ENCODE measurements around the gene HYCC1. TPM values are rescaled to one million over a fixed set of nuclear protein-coding genes. Genes with fewer than 3 reads are reported as not detected.
"Not testable (repeated sequence)": the region's sequence is repeated elsewhere in the genome, so short reads cannot be mapped to it uniquely, and the experiment has no call there.

HYCC1 gene
- polyA plus RNA-seq, 2 of the 4 experiments (the other 2 are of a cell fraction) = 16.8 to 24.6 TPM

DNA sequence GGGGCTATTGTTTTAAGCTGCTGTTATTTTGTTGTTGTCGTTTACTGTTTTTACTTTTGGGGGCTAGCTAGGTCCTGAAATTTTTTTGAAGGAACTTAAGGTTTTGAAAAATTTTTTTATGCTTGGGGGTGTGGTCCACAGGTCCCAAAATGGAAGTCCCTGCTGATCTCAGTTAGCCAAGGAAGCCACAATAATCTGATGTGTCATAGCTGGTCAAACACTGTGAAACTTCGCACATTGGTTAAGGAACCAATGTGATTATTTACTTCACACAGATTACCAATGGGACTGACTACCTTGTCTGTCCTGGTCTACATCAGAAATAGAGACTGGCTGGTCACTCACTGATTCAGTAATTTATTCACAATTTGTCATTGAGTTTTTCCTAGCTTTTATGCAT lies 29.5 kb upstream of the HYCC1 start:
- WGBS (ENCODE audit: missing lambda C conversion rate) = 41% methylated on average over 2 of the region's 2 CpGs
- ATAC-seq (peak in 1 of 2 experiments; percentile 39; a peak in 1 of 6 replicates), FAIRE-seq (peak; percentile 32), DNase-seq (ENCODE audit: low read depth in 1 of 2, low spot score in 1 of 2) (peak in 1 of 2 experiments; percentile 29)
- H3K4me1 ChIP-seq = no peaks in the 10 kb centered on the region
- ChIA-PET POLR2A (no interaction called here), CTCF (interaction anchor here (0.7 to 3.4 kb wide), 4 partner anchors 10 to 484 kb away, joined by 3 to 29 read pairs (median 4); no protein-coding TSS in a partner anchor)
- TF ChIP-seq NFE2L2 (conservative IDR thresholded peaks at IDR 0.05; ENCODE audit: low read length) = no peak
- no peak for TF ChIP-seq EHMT2 (IDR thresholded peaks at IDR 0.05; ENCODE audit: low read depth)
- TF ChIP-seq TP53 (CRISPR knock-in tag; IDR thresholded peaks at IDR 0.05) = no peak
- no peak for TF ChIP-seq JUNB (IDR thresholded peaks at IDR 0.05)
- TF ChIP-seq RNF2 (IDR thresholded peaks at IDR 0.05; ENCODE audit: borderline replicate concordance, low read depth) = no peak
- no peak for TF ChIP-seq ZFP36 (IDR thresholded peaks at IDR 0.05; ENCODE audit: borderline replicate concordance, partially characterized antibody)
- TF ChIP-seq RAD21 (conservative IDR thresholded peaks at IDR 0.05 in 1 of 2, IDR thresholded peaks at IDR 0.05 in 1 of 2) = no peak
- H3K27ac ChIP-seq = no peak overlapping the region
- no peaks in the 10 kb centered on the region for H3K9me3 ChIP-seq
- no peak overlapping the region for H3K4me3 ChIP-seq
- no peak overlapping the region for H3K4me2 ChIP-seq

DNA sequence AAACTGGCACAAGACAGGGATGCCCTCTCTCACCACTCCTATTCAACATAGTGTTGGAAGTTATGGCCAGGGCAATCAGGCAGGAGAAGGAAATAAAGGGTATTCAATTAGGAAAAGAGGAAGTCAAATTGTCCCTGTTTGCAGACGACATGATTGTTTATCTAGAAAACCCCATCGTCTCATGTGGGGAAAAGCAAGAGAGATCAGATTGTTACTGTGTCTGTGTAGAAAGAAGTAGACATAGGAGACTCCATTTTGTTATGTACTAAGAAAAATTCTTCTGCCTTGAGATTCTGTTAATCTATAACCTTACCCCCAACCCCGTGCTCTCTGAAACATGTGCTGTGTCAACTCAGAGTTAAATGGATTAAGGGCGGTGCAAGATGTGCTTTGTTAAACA lies 25.7 kb upstream of the HYCC1 start:
- 17% methylated on average over 2 of the region's 4 CpGs for WGBS (ENCODE audit: missing lambda C conversion rate)
- FAIRE-seq; H3K9me3 ChIP-seq; H3K27ac ChIP-seq; DNase-seq (ENCODE audit: low read depth in 1 of 2, low spot score in 1 of 2); ATAC-seq; POLR2A ChIA-PET; CTCF ChIA-PET; H3K4me1 ChIP-seq; H3K4me2 ChIP-seq; H3K4me3 ChIP-seq: not testable (repeated sequence)
- TF ChIP-seq ZNF302 (CRISPR knock-in tag; IDR thresholded peaks at IDR 0.05) = 0 out of 2 replicates have a peak, but pooled peaks have one; percentile 17
- TF ChIP-seq EHF (CRISPR knock-in tag; IDR thresholded peaks at IDR 0.05) = 0 out of 2 replicates have a peak, but pooled peaks have one; percentile 47

DNA sequence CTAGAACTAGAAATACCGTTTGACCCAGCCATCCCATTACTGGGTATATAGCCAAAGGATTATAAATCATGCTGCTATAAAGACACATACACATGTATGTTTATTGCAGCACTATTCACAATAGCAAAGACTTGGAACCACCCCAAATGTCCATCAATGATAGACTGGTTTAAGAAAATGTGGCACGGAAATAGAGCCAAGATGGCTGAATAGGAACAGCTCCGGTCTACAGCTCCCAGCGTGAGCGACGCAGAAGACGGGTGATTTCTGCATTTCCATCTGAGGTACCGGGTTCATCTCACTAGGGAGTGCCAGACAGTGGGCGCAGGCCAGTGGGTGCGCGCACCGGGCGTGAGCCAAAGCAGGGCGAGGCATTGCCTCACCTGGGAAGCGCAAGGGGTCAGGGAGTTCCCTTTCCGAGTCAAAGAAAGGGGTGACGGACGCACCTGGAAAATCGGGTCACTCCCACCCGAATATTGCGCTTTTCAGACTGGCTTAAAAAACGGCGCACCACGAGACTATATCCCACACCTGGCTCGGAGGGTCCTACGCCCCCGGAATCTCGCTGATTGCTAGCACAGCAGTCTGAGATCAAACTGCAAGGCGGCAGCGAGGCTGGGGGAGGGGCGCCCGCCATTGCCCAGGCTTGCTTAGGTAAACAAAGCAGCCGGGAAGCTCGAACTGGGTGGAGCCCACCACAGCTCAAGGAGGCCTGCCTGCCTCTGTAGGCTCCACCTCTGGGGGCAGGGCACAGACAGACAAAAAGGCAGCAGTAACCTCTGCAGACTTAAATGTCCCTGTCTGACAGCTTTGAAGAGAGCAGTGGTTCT lies 21.8 kb upstream of the HYCC1 start:
- CTCF ChIA-PET = interaction anchor here (3.3 kb wide), 1 partner anchor 20 kb away, joined by 11 read pairs; no protein-coding TSS in a partner anchor

DNA sequence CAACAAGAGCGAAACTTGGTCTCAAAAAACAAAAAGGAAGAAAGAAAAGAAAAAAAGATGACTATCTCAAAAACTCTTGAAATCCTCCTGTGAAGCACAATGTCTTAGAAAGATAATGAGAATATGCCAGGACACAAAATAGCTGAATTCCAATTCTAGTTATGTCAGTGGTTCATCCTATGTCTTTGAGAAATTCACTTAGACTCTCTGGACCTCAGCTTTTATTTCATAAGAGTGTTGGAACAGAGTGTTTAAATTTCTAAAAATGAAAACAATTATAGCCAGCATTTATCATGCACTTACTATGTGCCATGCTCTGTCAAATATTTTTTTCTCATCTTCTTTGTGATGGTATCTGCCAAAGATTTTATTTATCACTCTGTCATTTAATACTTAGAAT lies 13.3 kb upstream of the HYCC1 start:
- POLR2A ChIA-PET = no interaction called here
- FAIRE-seq (no peak), DNase-seq (ENCODE audit: low read depth in 1 of 2, low spot score in 1 of 2) (no peak), ATAC-seq (no peak)
- TF ChIP-seq BHLHE40 (IDR thresholded peaks at IDR 0.05; ENCODE audit: low read depth, low read length) = no peak
- TF ChIP-seq, protein P1, sequence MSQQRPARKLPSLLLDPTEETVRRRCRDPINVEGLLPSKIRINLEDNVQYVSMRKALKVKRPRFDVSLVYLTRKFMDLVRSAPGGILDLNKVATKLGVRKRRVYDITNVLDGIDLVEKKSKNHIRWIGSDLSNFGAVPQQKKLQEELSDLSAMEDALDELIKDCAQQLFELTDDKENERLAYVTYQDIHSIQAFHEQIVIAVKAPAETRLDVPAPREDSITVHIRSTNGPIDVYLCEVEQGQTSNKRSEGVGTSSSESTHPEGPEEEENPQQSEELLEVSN (IDR thresholded peaks at IDR 0.05; ENCODE audit: borderline replicate concordance, low read depth) = no peak
- TF ChIP-seq, protein P2, sequence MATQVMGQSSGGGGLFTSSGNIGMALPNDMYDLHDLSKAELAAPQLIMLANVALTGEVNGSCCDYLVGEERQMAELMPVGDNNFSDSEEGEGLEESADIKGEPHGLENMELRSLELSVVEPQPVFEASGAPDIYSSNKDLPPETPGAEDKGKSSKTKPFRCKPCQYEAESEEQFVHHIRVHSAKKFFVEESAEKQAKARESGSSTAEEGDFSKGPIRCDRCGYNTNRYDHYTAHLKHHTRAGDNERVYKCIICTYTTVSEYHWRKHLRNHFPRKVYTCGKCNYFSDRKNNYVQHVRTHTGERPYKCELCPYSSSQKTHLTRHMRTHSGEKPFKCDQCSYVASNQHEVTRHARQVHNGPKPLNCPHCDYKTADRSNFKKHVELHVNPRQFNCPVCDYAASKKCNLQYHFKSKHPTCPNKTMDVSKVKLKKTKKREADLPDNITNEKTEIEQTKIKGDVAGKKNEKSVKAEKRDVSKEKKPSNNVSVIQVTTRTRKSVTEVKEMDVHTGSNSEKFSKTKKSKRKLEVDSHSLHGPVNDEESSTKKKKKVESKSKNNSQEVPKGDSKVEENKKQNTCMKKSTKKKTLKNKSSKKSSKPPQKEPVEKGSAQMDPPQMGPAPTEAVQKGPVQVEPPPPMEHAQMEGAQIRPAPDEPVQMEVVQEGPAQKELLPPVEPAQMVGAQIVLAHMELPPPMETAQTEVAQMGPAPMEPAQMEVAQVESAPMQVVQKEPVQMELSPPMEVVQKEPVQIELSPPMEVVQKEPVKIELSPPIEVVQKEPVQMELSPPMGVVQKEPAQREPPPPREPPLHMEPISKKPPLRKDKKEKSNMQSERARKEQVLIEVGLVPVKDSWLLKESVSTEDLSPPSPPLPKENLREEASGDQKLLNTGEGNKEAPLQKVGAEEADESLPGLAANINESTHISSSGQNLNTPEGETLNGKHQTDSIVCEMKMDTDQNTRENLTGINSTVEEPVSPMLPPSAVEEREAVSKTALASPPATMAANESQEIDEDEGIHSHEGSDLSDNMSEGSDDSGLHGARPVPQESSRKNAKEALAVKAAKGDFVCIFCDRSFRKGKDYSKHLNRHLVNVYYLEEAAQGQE (IDR thresholded peaks at IDR 0.05) = no peak
- TF ChIP-seq GATA3 (IDR thresholded peaks at IDR 0.05; ENCODE audit: borderline replicate concordance) = no peak
- TF ChIP-seq, protein P3, sequence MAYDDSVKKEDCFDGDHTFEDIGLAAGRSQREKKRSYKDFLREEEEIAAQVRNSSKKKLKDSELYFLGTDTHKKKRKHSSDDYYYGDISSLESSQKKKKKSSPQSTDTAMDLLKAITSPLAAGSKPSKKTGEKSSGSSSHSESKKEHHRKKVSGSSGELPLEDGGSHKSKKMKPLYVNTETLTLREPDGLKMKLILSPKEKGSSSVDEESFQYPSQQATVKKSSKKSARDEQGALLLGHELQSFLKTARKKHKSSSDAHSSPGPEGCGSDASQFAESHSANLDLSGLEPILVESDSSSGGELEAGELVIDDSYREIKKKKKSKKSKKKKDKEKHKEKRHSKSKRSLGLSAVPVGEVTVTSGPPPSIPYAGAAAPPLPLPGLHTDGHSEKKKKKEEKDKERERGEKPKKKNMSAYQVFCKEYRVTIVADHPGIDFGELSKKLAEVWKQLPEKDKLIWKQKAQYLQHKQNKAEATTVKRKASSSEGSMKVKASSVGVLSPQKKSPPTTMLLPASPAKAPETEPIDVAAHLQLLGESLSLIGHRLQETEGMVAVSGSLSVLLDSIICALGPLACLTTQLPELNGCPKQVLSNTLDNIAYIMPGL (CRISPR knock-in tag; IDR thresholded peaks at IDR 0.05; ENCODE audit: borderline replicate concordance) = no peak
- TF ChIP-seq FOSL2 (IDR thresholded peaks at IDR 0.05) = no peak
- no peak for TF ChIP-seq FOSL2 (CRISPR knock-in tag; IDR thresholded peaks at IDR 0.05)
- TF ChIP-seq, protein P4, sequence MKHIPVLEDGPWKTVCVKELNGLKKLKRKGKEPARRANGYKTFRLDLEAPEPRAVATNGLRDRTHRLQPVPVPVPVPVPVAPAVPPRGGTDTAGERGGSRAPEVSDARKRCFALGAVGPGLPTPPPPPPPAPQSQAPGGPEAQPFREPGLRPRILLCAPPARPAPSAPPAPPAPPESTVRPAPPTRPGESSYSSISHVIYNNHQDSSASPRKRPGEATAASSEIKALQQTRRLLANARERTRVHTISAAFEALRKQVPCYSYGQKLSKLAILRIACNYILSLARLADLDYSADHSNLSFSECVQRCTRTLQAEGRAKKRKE (CRISPR knock-in tag; IDR thresholded peaks at IDR 0.05; ENCODE audit: low read depth) = no peak
- no peak for TF ChIP-seq CEBPB (IDR thresholded peaks at IDR 0.05)
- CTCF ChIA-PET = interaction anchor here (0.6 to 2.8 kb wide), 3 partner anchors 28 to 467 kb away, joined by 3 to 13 read pairs (median 6); no protein-coding TSS in a partner anchor
- Histone ChIP-seq H3K4me2 (no peak overlapping the region), H3K9me3 (0 out of 3 replicates have a peak, but pooled peaks cover under 1% of the 10 kb centered on the region), H3K4me1 (no peaks in the 10 kb centered on the region), H3K27ac (no peak overlapping the region), H3K4me3 (no peak overlapping the region)
- 57% methylated on average over 1 of the region's 1 CpG for WGBS (ENCODE audit: missing lambda C conversion rate)

More for the DNA sequence above, 21.8 kb upstream of the HYCC1 start:
- ATAC-seq; H3K4me1 ChIP-seq; FAIRE-seq; H3K27ac ChIP-seq; H3K4me2 ChIP-seq; POLR2A ChIA-PET; H3K9me3 ChIP-seq; H3K4me3 ChIP-seq; DNase-seq (ENCODE audit: low read depth in 1 of 2, low spot score in 1 of 2): not testable (repeated sequence)
- WGBS (ENCODE audit: missing lambda C conversion rate) = 66% methylated on average over 20 of the region's 34 CpGs

Measured in A549 (cell line).